Activated T-cell treated with anti-CD3 and anti-CD28 coated beads, Interleukin-2, amount 50 U/mL, for 72 hours (primary cell): ENCODE data around the gene MPRIP. TPM values are rescaled to one million over a fixed set of nuclear protein-coding genes. Genes with fewer than 3 reads are reported as not detected.
"Not testable (repeated sequence)": the region's sequence is repeated elsewhere in the genome, so short reads cannot be mapped to it uniquely, and the experiment has no call there.

ENCODE experiments used
- ATAC-seq, 2 donors: fragments of 150-1000 bp; cut with Tn5 transposase; replicated peaks in 1 of 2; 2 replicates each; pipeline ENCODE4 v1.10.0; 2021; ENCODE audit warnings: moderate library complexity in 2 of 2, mild to moderate bottlenecking in 1 of 2
- DNase-seq, 2 donors: peaks; one replicate each; pipeline ENCODE4 v3.0.0; 2021 to 2022; ENCODE audit warnings: mixed read lengths in 1 of 2
- H3K27ac Mint-ChIP-seq: one replicate; pipeline ENCODE4 v1.8.0; 2022; ENCODE audit warnings: mild to moderate bottlenecking, moderate library complexity, mixed read lengths
- H3K27me3 Mint-ChIP-seq: one replicate; pipeline ENCODE4 v1.8.0; 2022; ENCODE audit warnings: low read depth, mixed read lengths
- H3K36me3 Mint-ChIP-seq, 2 donors: one replicate each; pipeline ENCODE4 v1.8.0; 2022; ENCODE audit warnings: mixed read lengths in 2 of 2, mild to moderate bottlenecking in 1 of 2; ENCODE audit not compliant: insufficient read depth in 2 of 2
- H3K4me1 Mint-ChIP-seq: one replicate; pipeline ENCODE4 v1.8.0; 2022; ENCODE audit warnings: low read depth, mixed read lengths
- H3K4me3 Mint-ChIP-seq, 2 donors: one replicate each; pipeline ENCODE4 v1.8.0; 2022; ENCODE audit warnings: mild to moderate bottlenecking in 2 of 2, mixed read lengths in 2 of 2, moderate library complexity in 2 of 2
- H3K9me3 Mint-ChIP-seq, 2 donors: one replicate each; pipeline ENCODE4 v1.8.0; 2022; ENCODE audit warnings: mixed read lengths in 2 of 2
- total RNA-seq, 2 donors: library from RNA; stranded (reverse); gene quantifications; one replicate each; pipeline ENCODE4 v1.2.3, GENCODE V29; 2022

The MPRIP gene
- total RNA-seq, 2 donors from 2014 or later, result 110 to 128 TPM

DNA sequence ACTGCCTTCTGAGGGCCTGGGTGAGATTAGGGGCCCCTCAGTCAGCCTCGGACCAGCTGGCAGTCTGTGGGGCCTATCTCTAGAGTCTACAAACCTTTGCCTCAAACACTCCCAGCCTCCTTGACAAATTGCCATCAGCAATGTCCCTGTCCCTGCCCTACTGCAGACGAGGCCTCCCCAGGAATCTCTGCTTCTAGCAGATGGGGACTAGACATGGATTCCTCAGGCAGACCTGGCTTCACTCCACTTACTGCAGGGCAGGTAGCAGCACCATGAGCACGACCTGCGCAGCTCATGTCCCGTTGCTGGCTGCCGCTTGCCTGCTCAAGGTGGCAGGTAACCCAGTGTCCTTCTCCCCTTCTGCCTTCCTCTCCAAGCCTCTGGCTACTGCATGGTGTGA lies 114.8 kb downstream of the MPRIP start:
- ATAC-seq (no peak), DNase-seq (no peak)
- H3K27me3 Mint-ChIP-seq, result no peaks in the 10 kb centered on the region
- peaks cover 26% of the 10 kb centered on the region for H3K4me1 Mint-ChIP-seq
- H3K4me3 Mint-ChIP-seq, result no peak overlapping the region
- no peak overlapping the region for H3K27ac Mint-ChIP-seq
- no peaks in the 10 kb centered on the region for H3K9me3 Mint-ChIP-seq
- peaks cover 6 to 12% of the 10 kb centered on the region in 2 donors for H3K36me3 Mint-ChIP-seq

DNA sequence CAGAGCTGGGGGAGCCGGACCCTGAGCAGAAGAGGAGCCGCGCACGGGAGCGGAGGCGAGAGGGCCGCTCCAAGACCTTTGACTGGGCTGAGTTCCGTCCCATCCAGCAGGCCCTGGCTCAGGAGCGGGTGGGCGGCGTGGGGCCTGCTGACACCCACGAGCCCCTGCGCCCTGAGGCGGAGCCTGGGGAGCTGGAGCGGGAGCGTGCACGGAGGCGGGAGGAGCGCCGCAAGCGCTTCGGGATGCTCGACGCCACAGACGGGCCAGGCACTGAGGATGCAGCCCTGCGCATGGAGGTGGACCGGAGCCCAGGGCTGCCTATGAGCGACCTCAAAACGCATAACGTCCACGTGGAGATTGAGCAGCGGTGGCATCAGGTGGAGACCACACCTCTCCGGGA lies 116.2 kb downstream of the MPRIP start:
- ATAC-seq, H3K27ac Mint-ChIP-seq, H3K27me3 Mint-ChIP-seq, DNase-seq, H3K9me3 Mint-ChIP-seq, H3K4me3 Mint-ChIP-seq: not testable (repeated sequence)
- Mint-ChIP-seq H3K36me3 (peaks cover 8 to 12% of the 10 kb centered on the region in 2 donors), H3K4me1 (peaks cover 14% of the 10 kb centered on the region)

DNA sequence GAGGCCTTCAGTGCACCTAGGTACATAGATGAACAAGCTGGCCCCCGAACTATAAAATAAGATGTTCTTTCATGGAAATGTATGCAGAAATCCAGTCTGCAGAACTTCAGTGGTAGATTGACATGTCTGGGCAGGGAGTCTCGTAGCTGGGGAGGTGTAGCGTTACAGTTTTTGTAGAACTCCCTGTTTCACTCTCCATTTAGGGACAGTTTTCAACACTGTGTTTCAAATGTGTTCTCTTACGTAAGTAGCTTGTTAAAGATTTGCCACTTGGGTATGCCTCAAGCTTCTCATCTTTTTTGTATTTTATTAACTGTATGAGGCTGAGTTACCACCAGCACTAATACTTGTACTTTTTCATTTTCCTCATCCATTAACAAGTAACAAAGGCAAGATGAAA lies 117.3 kb downstream of the MPRIP start:
- no peak overlapping the region for H3K27ac Mint-ChIP-seq

DNA sequence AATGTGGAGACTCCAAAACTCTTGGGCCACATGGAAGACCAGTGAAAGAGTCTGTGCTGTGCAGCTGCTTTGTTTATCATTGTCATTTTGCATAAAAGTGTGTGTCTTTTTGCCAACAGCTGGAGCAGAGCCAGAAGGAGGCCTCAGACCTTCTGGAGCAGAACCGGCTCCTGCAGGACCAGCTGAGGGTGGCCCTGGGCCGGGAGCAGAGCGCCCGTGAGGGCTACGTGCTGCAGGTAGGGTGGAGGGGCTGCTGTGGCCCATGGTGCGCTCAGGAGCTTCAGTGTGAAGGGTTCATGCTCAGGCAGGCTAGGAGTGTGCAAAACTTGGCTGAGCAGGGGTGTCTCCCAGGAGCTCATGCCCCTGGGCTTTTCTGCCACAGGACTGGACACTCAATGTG lies 118.9 kb downstream of the MPRIP start:
- Mint-ChIP-seq H3K27ac (no peak overlapping the region), H3K9me3 (no peaks in the 10 kb centered on the region), H3K36me3 (peaks cover 2 to 11% of the 10 kb centered on the region in 2 donors), H3K4me1 (no peaks in the 10 kb centered on the region), H3K4me3 (no peak overlapping the region), H3K27me3 (no peaks in the 10 kb centered on the region)
- no peak for ATAC-seq
- DNase-seq, result no peak

More for the DNA sequence above, 117.3 kb downstream of the MPRIP start:
- Mint-ChIP-seq H3K4me1 (peaks cover 4% of the 10 kb centered on the region), H3K36me3 (peaks cover 2 to 14% of the 10 kb centered on the region in 2 donors), H3K27me3 (no peaks in the 10 kb centered on the region), H3K9me3 (no peaks in the 10 kb centered on the region), H3K4me3 (no peak overlapping the region)
- DNase-seq, result no peak
- ATAC-seq, result no peak

DNA sequence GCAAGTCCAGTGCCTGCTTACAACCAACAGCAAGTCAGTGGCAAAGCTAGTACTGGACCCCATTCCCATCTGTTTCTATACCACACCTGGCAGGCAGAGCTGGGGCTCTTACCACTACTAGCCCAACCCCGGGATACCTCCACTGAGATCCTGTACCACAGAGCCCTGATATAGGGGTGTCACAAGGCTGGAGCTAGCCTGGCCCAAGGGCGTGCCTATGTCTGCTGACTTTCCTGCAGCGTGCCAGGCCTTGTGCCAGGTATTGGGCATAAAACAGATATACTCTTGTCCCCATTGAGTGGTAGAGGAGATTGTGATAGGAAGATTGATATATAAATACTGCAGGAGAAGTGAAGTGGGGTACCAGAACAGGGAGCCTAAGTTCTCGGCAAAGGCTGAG lies 119.5 kb downstream of the MPRIP start:
- H3K27ac Mint-ChIP-seq, result no peak overlapping the region
- peaks cover 2 to 11% of the 10 kb centered on the region in 2 donors for H3K36me3 Mint-ChIP-seq
- no peaks in the 10 kb centered on the region for H3K4me1 Mint-ChIP-seq
- no peak overlapping the region for H3K4me3 Mint-ChIP-seq
- H3K9me3 Mint-ChIP-seq, result no peaks in the 10 kb centered on the region
- no peak for DNase-seq
- no peaks in the 10 kb centered on the region for H3K27me3 Mint-ChIP-seq
- ATAC-seq, result no peak

DNA sequence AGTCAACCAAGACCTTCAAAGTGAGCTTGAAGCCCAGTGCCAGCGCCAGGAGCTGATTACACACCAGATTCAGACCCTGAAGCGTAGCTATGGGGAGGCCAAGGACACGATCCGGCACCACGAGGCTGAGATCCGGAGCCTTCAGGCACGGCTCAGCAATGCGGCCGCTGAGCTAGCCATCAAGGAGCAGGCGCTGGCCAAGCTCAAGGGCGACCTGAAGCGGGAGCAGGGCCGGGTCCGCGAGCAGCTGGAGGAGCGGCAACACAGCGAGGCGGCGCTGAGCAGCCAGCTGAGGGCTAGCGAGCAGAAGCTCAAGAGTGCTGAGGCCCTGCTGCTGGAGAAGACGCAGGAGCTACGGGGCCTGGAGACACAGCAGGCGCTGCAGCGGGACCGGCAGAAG lies 121.9 kb downstream of the MPRIP start:
- Mint-ChIP-seq H3K4me1 (no peaks in the 10 kb centered on the region), H3K36me3 (peaks cover 2 to 12% of the 10 kb centered on the region in 2 donors), H3K4me3 (no peak overlapping the region), H3K27me3 (no peaks in the 10 kb centered on the region), H3K27ac (no peak overlapping the region), H3K9me3 (no peaks in the 10 kb centered on the region)
- ATAC-seq, result no peak
- DNase-seq, result no peak

DNA sequence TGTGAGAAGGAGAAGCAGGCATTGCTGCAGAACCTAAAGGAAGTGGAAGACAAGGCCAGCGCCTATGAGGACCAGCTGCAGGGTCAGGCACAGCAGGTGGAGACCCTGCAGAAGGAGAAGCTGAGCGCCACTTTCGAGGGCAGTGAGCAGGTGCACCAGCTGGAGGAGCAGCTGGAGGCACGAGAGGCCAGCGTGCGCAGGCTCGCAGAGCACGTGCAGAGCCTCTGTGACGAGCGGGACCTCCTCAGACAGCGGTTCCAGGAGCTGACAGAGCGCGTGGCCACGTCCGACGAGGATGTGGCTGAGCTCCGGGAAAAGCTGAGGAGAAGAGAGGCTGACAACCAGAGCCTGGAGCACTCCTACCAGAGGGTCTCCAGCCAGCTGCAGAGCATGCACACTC lies 122.4 kb downstream of the MPRIP start:
- peaks cover 2 to 10% of the 10 kb centered on the region in 2 donors for H3K36me3 Mint-ChIP-seq
- H3K9me3 Mint-ChIP-seq, result no peaks in the 10 kb centered on the region
- no peaks in the 10 kb centered on the region for H3K4me1 Mint-ChIP-seq
- no peak overlapping the region for H3K4me3 Mint-ChIP-seq
- no peak overlapping the region for H3K27ac Mint-ChIP-seq
- no peak for DNase-seq
- ATAC-seq, result no peak
- H3K27me3 Mint-ChIP-seq, result no peaks in the 10 kb centered on the region

DNA sequence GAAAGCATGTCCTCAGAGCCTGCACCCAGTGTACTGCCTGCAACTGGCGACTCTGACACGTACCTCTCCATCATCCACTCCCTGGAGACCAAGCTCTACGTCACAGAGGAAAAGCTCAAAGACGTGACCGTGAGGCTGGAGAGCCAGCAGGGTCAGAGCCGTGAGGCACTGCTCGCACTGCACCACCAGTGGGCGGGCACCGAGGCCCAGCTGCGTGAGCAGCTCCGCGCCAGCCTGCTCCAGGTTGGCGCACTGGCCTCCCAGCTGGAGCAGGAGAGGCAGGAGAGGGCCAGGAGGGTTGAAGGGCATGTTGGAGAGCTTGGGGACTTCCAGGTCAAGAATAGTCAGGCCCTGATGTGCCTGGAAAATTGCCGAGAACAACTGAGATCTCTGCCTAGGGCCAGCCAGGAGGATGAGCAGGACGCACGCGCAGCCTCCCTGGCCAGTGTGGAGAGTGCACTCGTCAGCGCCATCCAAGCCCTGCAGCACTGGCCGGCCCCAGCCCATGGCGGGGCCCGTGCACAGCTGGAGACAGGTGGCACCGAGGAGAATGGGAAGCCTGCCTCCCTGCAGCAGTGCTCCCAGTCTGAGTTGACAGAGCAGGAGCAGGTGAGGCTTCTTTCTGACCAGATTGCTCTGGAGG lies 123.5 kb downstream of the MPRIP start:
- ATAC-seq (no peak), DNase-seq (no peak)
- peaks cover 2 to 10% of the 10 kb centered on the region in 2 donors for H3K36me3 Mint-ChIP-seq
- H3K27ac Mint-ChIP-seq, result no peak overlapping the region
- H3K9me3 Mint-ChIP-seq, result no peaks in the 10 kb centered on the region
- peaks cover 8% of the 10 kb centered on the region for H3K4me1 Mint-ChIP-seq
- no peak overlapping the region for H3K4me3 Mint-ChIP-seq
- H3K27me3 Mint-ChIP-seq, result no peaks in the 10 kb centered on the region

DNA sequence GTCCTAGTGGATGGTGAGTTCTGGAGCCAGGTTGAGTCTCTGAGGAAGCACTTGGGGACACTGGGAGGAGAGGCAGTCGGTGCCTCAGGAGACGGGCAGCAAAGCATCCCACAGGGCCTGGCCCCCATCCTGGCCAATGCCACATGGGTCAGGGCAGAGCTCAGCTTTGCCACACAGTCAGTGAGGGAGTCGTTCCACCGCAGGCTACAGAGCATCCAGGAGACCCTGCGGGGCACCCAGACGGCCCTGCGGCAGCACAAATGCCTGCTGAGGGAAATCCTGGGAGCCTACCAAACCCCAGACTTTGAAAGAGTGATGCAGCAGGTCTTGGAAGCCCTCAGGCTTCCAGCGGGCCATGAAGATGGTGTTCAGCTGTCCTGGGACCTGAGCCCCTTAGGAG lies 124.2 kb downstream of the MPRIP start:
- Mint-ChIP-seq H3K4me3 (no peak overlapping the region), H3K4me1 (peaks cover 12% of the 10 kb centered on the region), H3K27me3 (no peaks in the 10 kb centered on the region), H3K27ac (no peak overlapping the region), H3K9me3 (no peaks in the 10 kb centered on the region), H3K36me3 (peaks cover 2 to 11% of the 10 kb centered on the region in 2 donors)
- DNase-seq (no peak), ATAC-seq (no peak)

DNA sequence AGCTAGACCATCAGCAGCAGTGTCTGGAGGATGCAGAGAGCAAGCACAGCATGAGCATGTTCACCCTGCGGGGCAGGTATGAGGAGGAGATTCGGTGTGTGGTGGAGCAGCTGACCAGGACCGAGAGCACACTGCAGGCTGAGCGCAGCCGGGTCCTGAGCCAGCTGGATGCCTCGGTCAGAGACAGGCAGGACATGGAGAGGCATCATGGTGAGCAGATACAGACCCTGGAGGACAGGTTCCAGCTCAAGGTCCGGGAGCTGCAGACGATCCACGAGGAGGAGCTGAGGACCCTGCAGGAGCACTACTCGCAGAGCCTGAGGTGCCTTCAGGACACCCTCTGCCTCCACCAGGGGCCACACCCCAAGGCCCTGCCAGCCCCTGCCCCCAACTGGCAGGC lies 125.1 kb downstream of the MPRIP start:
- no peak overlapping the region for H3K4me3 Mint-ChIP-seq
- H3K36me3 Mint-ChIP-seq, result peaks cover under 1 to 12% of the 10 kb centered on the region in 2 donors
- no peaks in the 10 kb centered on the region for H3K9me3 Mint-ChIP-seq
- H3K4me1 Mint-ChIP-seq, result peaks cover 18% of the 10 kb centered on the region
- H3K27ac Mint-ChIP-seq, result no peak overlapping the region
- DNase-seq (no peak), ATAC-seq (no peak)
- H3K27me3 Mint-ChIP-seq, result no peaks in the 10 kb centered on the region

DNA sequence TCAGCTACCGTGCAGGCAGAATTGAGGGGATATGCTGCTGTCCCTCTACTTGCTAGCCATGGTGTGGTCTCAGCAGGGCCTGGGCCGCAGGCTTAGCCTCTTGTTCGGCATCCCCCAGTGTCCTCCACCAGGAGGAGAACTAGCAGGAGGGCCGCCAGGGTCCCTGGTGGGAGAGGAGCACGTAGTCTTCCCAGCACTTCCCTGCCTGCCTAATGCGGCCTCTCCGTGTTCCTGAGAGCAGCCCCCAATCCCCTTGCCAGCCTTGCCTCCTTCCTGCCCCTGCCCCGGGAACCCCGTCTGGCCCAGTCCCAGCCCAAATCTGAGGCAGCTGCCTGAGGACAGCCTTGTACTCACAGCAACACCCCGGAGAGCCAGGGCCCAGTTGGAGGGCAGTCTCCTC lies 125.7 kb downstream of the MPRIP start:
- Mint-ChIP-seq H3K36me3 (peaks cover 0 to 10% of the 10 kb centered on the region in 2 donors), H3K4me3 (no peak overlapping the region), H3K9me3 (no peaks in the 10 kb centered on the region), H3K4me1 (peaks cover 18% of the 10 kb centered on the region), H3K27ac (no peak overlapping the region), H3K27me3 (no peaks in the 10 kb centered on the region)
- ATAC-seq, result no peak
- DNase-seq, result no peak

DNA sequence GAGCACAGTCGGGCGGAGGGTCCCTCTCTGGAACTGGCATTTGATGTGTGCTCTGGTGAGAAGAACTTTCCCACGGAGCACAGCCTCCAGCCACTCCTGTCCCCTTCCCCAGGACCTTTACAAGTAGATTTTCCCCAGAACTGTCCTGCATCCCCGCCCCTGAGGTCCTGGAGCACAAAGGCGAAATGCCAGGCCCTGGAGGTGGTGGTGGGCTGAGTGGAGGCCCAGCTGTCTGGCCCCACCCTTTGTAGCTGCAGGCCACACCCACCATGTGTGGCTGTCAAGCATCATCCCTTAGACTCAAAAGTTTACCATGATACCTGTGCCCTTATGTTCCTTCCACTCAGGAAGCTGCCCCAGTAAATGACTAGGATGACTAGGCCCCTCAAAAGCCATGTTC lies 126.1 kb downstream of the MPRIP start:
- no peak overlapping the region for H3K27ac Mint-ChIP-seq
- no peaks in the 10 kb centered on the region for H3K27me3 Mint-ChIP-seq
- H3K9me3 Mint-ChIP-seq, result no peaks in the 10 kb centered on the region

DNA sequence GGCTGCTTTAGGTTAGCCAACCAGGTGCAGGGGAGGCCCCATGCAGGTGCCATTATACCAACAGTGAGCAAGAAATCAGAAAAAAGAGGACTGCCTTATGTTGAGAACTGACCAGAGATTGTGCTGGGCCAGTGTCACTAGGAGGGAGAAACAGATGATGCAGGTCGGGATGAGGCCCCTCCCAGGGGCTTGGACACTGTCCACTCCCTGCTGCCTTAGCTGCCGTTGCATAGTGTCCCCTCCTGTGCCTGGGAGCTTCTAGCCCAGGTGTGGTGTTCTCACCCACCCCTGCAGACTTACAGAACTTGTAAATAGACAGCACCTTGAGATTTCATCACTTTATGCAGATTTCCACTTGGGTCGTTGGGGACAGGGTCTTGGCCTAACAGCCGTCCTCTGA lies 127.1 kb downstream of the MPRIP start:
- peaks cover 18% of the 10 kb centered on the region for H3K4me1 Mint-ChIP-seq
- ATAC-seq (no peak), DNase-seq (no peak)
- H3K27ac Mint-ChIP-seq, result no peak overlapping the region
- H3K36me3 Mint-ChIP-seq, result peaks cover 0 to 10% of the 10 kb centered on the region in 2 donors
- H3K9me3 Mint-ChIP-seq, result no peaks in the 10 kb centered on the region
- H3K27me3 Mint-ChIP-seq, result no peaks in the 10 kb centered on the region
- H3K4me3 Mint-ChIP-seq, result no peak overlapping the region

More for the DNA sequence above, 126.1 kb downstream of the MPRIP start:
- peaks cover 0 to 10% of the 10 kb centered on the region in 2 donors for H3K36me3 Mint-ChIP-seq
- no peak overlapping the region for H3K4me3 Mint-ChIP-seq
- DNase-seq (no peak), ATAC-seq (peak in 1 of 2 donors; percentile 24)
- peaks cover 18% of the 10 kb centered on the region for H3K4me1 Mint-ChIP-seq

DNA sequence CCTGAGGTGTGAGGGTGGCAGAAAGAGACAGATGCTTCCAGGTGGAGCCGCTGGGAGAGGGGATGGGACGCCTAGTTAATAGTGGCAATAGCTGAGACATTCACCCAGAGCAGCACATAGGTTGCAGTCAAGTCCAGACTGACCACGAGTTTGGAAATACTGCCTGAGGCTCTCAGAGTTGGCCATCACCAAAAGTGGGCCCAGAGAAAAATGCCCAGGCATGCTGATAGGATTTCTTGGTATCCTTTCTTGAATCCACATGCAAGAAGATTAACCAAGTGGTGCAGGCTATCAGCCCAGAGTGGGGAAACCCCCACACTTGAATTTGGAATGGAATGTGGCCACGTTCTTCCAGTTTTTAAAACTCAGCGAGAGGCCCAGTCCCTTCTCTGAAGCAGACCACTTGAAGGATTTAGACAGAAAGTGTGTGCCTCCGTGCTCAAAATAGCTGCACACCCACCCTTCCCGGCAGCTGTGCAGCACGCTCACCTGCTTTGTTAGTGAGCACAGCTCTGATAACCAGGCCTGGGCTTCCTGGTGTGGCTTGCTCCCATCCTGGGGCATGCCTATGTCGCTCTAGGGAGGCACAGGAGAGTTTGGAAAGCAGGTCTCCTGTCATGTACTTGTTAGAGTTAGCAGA lies 128.2 kb downstream of the MPRIP start:
- Mint-ChIP-seq H3K36me3 (peaks cover 0 to 4% of the 10 kb centered on the region in 2 donors), H3K27me3 (no peaks in the 10 kb centered on the region), H3K4me3 (no peak overlapping the region), H3K4me1 (peaks cover 20% of the 10 kb centered on the region), H3K27ac (no peak overlapping the region), H3K9me3 (no peaks in the 10 kb centered on the region)
- DNase-seq (no peak), ATAC-seq (no peak)
